ENCODE data around the gene MAVS.

DNA sequence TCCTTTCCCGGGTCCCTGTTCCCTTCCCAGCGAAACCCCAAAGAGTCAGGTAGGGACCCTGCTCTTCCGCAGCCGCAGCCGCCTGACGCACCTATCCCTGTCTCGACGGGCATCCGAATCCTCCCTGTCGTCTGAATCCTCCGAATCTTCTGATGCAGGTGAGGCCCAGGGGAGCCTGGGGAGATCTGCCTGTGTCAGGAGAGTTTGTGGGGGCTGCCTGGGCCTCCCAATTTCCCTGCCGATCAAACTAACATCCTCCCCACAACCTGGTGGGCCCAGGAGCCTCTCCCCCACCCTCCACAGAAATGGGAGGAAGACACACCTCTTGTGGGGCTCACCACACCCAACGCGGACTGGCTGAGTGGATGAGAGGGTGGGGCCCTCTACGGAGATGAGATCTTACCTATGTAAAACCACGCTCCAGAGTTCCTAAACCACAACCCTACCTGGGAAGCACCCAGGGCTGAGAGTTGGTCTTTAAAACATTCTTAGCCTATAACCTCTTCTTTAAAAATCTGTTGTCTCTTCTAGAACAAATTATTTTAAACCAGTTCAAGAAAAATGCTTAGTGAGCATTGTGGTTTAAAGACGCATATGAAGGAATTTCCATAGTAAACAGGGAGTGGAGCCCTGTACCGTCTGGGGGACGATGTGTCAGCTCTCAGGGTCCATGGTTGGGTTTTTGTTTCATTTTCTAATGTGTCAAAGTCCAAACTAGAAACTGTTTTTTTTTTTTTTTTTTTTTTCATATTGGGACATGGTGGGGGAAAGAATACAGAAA, 48.9 kb upstream of the MAVS start:
- TF ChIP-seq POLR2AphosphoS5 (IDR thresholded peaks at IDR 0.05; ENCODE audit: low read depth, low read length) (no peak), SIN3A (IDR thresholded peaks at IDR 0.05; ENCODE audit: borderline replicate concordance, insufficient read depth, low read length) (no peak), TAF1 (IDR thresholded peaks at IDR 0.05; ENCODE audit: borderline replicate concordance, insufficient read depth, low read length) (no peak), FOXP2 (optimal IDR thresholded peaks at IDR 0.05; ENCODE audit: borderline replicate concordance, extremely low read depth, extremely low read length, insufficient read depth) (no peak)
- TF ChIP-seq, protein P1, sequence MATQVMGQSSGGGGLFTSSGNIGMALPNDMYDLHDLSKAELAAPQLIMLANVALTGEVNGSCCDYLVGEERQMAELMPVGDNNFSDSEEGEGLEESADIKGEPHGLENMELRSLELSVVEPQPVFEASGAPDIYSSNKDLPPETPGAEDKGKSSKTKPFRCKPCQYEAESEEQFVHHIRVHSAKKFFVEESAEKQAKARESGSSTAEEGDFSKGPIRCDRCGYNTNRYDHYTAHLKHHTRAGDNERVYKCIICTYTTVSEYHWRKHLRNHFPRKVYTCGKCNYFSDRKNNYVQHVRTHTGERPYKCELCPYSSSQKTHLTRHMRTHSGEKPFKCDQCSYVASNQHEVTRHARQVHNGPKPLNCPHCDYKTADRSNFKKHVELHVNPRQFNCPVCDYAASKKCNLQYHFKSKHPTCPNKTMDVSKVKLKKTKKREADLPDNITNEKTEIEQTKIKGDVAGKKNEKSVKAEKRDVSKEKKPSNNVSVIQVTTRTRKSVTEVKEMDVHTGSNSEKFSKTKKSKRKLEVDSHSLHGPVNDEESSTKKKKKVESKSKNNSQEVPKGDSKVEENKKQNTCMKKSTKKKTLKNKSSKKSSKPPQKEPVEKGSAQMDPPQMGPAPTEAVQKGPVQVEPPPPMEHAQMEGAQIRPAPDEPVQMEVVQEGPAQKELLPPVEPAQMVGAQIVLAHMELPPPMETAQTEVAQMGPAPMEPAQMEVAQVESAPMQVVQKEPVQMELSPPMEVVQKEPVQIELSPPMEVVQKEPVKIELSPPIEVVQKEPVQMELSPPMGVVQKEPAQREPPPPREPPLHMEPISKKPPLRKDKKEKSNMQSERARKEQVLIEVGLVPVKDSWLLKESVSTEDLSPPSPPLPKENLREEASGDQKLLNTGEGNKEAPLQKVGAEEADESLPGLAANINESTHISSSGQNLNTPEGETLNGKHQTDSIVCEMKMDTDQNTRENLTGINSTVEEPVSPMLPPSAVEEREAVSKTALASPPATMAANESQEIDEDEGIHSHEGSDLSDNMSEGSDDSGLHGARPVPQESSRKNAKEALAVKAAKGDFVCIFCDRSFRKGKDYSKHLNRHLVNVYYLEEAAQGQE (IDR thresholded peaks at IDR 0.05; ENCODE audit: insufficient read depth in 1 of 2, low read depth in 2 of 2, low read length in 2 of 2) = no peak
